CD4-positive, alpha-beta T cell (primary cell): ENCODE measurements around the gene ASPHD1. TPM values are rescaled to one million over a fixed set of nuclear protein-coding genes. Genes with fewer than 3 reads are reported as not detected.

ENCODE experiments used
- ATAC-seq: fragments of 200-7000 bp; cut with Tn5 transposase; one replicate; pipeline ENCODE4 v1.10.0; 2022; ENCODE audit warnings: mild to moderate bottlenecking; ENCODE audit not compliant: poor library complexity
- CTCF ChIA-PET: fragments of 350-600 bp; sonication (Branson Sonifier 250); formaldehyde crosslinking; loops from one replicate; lab custom pipeline; 2021; ENCODE audit warnings: antibody characterized with exemption, inconsistent platforms; lab: Charles Lee
- POLR2A ChIA-PET: fragments of 350-600 bp; sonication (Branson Sonifier 250); formaldehyde crosslinking; loops from one replicate; lab custom pipeline; 2021; ENCODE audit warnings: antibody characterized with exemption, inconsistent platforms; lab: Charles Lee
- DNase-seq, 14 experiments: peaks; one replicate each; pipeline ENCODE4 v3.0.0-alpha.2; 2013 to 2020; ENCODE audit warnings: mixed read lengths in 2 of 14
- H3K27ac ChIP-seq, 2 donors: one replicate each; pipeline versions ENCODE4 v1.5.1 to v1.7.0; 2013; ENCODE audit warnings: low read length in 2 of 2, low read depth in 1 of 2, mild to moderate bottlenecking in 1 of 2
- H3K27me3 ChIP-seq, 2 experiments: 1 replicate in 1 of 2; 2 replicates in 1 of 2; pipeline versions ENCODE4 v1.6.1 to v1.7.0; 2013; ENCODE audit warnings: low read length in 2 of 2, control low read depth in 1 of 2, mild to moderate bottlenecking in 1 of 2, moderate library complexity in 1 of 2; ENCODE audit not compliant: insufficient read depth in 2 of 2, control insufficient read depth in 1 of 2
- H3K36me3 ChIP-seq: one replicate; pipeline ENCODE4 v1.6.1; 2013; ENCODE audit warnings: low read length, control low read depth; ENCODE audit not compliant: insufficient read depth
- H3K4me1 ChIP-seq: one replicate; pipeline ENCODE4 v1.6.1; 2013; ENCODE audit warnings: low read length, control low read depth; ENCODE audit not compliant: insufficient read depth
- H3K4me3 ChIP-seq: one replicate; pipeline ENCODE4 v1.5.1; 2013; ENCODE audit warnings: mild to moderate bottlenecking, low read length, moderate library complexity
- H3K9me3 ChIP-seq, 2 experiments: 1 replicate in 1 of 2; 2 replicates in 1 of 2; pipeline versions ENCODE4 v1.6.1 to v1.7.0; 2013; ENCODE audit warnings: low read length in 2 of 2, mild to moderate bottlenecking in 2 of 2, control low read depth in 1 of 2, moderate library complexity in 1 of 2; ENCODE audit not compliant: control insufficient read depth in 1 of 2, insufficient read depth in 1 of 2
- H3K27ac Mint-ChIP-seq: one replicate; pipeline ENCODE4 v1.8.0; 2020; ENCODE audit warnings: mixed read lengths
- H3K27me3 Mint-ChIP-seq: one replicate; pipeline ENCODE4 v1.8.0; 2021; ENCODE audit warnings: mixed read lengths
- H3K36me3 Mint-ChIP-seq: one replicate; pipeline ENCODE4 v1.8.0; 2021; ENCODE audit warnings: low read depth, mixed read lengths
- H3K4me1 Mint-ChIP-seq: one replicate; pipeline ENCODE4 v1.8.0; 2021; ENCODE audit warnings: low read depth, mixed read lengths
- H3K4me3 Mint-ChIP-seq: one replicate; pipeline ENCODE4 v1.8.0; 2020; ENCODE audit warnings: mild to moderate bottlenecking, mixed read lengths
- H3K9me3 Mint-ChIP-seq: one replicate; pipeline ENCODE4 v1.8.0; 2020; ENCODE audit warnings: mixed read lengths
- intact Hi-C, 2 experiments: fragments of 100-400 bp; cut with DNase I in 1 of 2; cut with micrococcal nuclease in 1 of 2; formaldehyde crosslinking; loops; one replicate each; pipeline versions ENCODE4 v1.15.1 to v1.9.0; 2023 to 2025; cut with DNase I, micrococcal nuclease
- total RNA-seq, 174 experiments: library from RNA in 2 of 174; stranded (reverse) in 2 of 174; gene quantifications; one replicate each; pipeline ENCODE4 v1.2.3 and lab custom pipeline; 2021 to 2026
- TF ChIP-seq, protein P1 (sequence below): fragments of 200-600 bp; IDR thresholded peaks from one replicate; pipeline ENCODE4 v1.8.0; 2022; ENCODE audit warnings: antibody characterized with exemption, mild to moderate bottlenecking

Gene ASPHD1
- total RNA-seq, 2 experiments from 2014 or later, result not detected

DNA sequence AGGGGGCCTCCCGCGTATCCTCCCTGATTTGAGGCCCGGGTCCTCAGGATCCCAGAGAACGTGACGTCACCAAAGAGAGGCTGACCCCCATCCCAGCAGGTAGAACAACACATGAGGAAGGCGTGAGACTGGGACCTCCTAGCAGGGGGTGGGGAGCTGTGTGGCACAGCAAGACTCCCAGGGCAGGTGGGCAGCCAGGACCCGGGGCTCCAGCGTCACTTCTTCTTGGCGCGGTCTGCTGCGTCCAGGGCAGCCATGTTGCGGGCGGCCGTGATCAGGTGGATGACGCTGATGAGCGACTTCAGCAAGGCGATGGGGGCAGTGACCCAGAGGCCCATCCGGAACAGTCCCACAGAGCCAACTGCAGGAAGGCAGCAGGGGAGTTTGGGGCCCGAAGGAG lies 41.3 kb upstream of the ASPHD1 start:
- H3K4me1 Mint-ChIP-seq, result peaks cover 22% of the 10 kb centered on the region
- Histone ChIP-seq H3K36me3 (peaks cover 34% of the 10 kb centered on the region), H3K27ac (no peak overlapping the region), H3K4me1 (peaks cover 30% of the 10 kb centered on the region), H3K27me3 (no peaks in the 10 kb centered on the region), H3K9me3 (peaks cover 0 to 5% of the 10 kb centered on the region in 2 experiments), H3K4me3 (no peak overlapping the region)
- ChIA-PET CTCF (interaction anchor here (0.6 kb wide), 1 partner anchor 69 kb away, joined by 3 read pairs; no protein-coding TSS in a partner anchor), POLR2A (no interaction called here)
- TF ChIP-seq, protein P1, sequence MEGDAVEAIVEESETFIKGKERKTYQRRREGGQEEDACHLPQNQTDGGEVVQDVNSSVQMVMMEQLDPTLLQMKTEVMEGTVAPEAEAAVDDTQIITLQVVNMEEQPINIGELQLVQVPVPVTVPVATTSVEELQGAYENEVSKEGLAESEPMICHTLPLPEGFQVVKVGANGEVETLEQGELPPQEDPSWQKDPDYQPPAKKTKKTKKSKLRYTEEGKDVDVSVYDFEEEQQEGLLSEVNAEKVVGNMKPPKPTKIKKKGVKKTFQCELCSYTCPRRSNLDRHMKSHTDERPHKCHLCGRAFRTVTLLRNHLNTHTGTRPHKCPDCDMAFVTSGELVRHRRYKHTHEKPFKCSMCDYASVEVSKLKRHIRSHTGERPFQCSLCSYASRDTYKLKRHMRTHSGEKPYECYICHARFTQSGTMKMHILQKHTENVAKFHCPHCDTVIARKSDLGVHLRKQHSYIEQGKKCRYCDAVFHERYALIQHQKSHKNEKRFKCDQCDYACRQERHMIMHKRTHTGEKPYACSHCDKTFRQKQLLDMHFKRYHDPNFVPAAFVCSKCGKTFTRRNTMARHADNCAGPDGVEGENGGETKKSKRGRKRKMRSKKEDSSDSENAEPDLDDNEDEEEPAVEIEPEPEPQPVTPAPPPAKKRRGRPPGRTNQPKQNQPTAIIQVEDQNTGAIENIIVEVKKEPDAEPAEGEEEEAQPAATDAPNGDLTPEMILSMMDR, result no peak
- DNase-seq, result no peak
- no peak for ATAC-seq
- H3K4me3 Mint-ChIP-seq, result no peak overlapping the region
- no peaks in the 10 kb centered on the region for H3K27me3 Mint-ChIP-seq
- no peaks in the 10 kb centered on the region for H3K9me3 Mint-ChIP-seq
- intact Hi-C loops, result no loop called here
- H3K36me3 Mint-ChIP-seq, result peaks cover 50% of the 10 kb centered on the region
- H3K27ac Mint-ChIP-seq, result no peak overlapping the region

GRCh38 chr16:29860218-29860617 lies 40.1 kb upstream of the ASPHD1 start:
- H3K36me3 Mint-ChIP-seq, result peaks cover 50% of the 10 kb centered on the region
- no peak overlapping the region for H3K27ac ChIP-seq
- no peaks in the 10 kb centered on the region for H3K27me3 Mint-ChIP-seq
- H3K27me3 ChIP-seq, result no peaks in the 10 kb centered on the region
- peaks cover 0 to 5% of the 10 kb centered on the region in 2 experiments for H3K9me3 ChIP-seq
- no peaks in the 10 kb centered on the region for H3K9me3 Mint-ChIP-seq
- peaks cover 22% of the 10 kb centered on the region for H3K4me1 Mint-ChIP-seq
- peak overlapping the region; percentile 95 for H3K4me3 Mint-ChIP-seq
- peak overlapping the region; percentile 40 for H3K27ac Mint-ChIP-seq
- H3K4me1 ChIP-seq, result peaks cover 30% of the 10 kb centered on the region
- DNase-seq (no peak), ATAC-seq (no peak)
- intact Hi-C loops, result loop anchor here in 1 of 2 experiments (5.0 kb wide), 2 partner anchors 33 to 137 kb away; partner anchors contain the start of genes HIRIP3 and INO80E
- ChIA-PET CTCF (interaction anchor here (1.0 kb wide), 1 partner anchor 54 kb away, joined by 3 read pairs; the partner anchor contains the start of gene MAZ), POLR2A (no interaction called here)
- H3K36me3 ChIP-seq, result peaks cover 34% of the 10 kb centered on the region
- TF ChIP-seq, protein P1, result no peak
- H3K4me3 ChIP-seq, result no peak overlapping the region

DNA sequence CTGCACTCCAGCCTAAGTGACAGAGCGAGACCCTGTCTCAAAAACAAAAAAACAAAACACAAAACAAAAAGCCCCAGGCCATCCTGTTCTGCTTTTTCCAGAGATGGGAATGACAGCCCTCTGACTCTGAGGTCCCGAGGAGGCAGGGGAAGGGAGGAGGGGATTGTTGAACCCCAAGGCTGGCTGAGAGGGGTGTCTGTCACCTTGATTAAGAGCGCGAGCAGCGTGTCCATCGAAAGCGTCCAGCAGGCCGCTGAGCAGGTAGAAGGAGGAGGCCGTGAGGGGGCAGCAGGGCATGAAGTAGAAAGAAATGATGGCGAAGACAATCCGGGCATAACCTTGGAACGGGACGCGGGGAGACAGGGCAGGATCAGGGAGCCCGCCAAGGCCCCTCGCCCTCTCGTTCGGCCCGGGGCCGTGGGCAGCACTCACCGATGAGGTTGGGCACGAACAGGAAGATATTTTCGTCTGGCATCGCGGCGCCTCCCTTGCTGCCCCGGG lies 37.9 kb upstream of the ASPHD1 start:
- peaks cover 0 to 5% of the 10 kb centered on the region in 2 experiments for H3K9me3 ChIP-seq
- Mint-ChIP-seq H3K9me3 (no peaks in the 10 kb centered on the region), H3K4me3 (peak overlapping the region; percentile 95), H3K27me3 (no peaks in the 10 kb centered on the region), H3K36me3 (peaks cover 46% of the 10 kb centered on the region), H3K27ac (peak overlapping the region; percentile 95), H3K4me1 (peaks cover 22% of the 10 kb centered on the region)
- intact Hi-C loops, result loop anchor here (2.0 to 5.0 kb wide), 3 partner anchors 35 to 135 kb away; partner anchors contain the start of genes HIRIP3 (in 1 of the 2) and INO80E (in 1 of the 2)
- no peak for DNase-seq
- POLR2A ChIA-PET, result interaction anchor here (1.0 to 2.5 kb wide), 10 partner anchors 14 to 110 kb away, joined by 3 to 16 read pairs (median 7); partner anchors contain the start of genes KCTD13, KIF22, MAZ and MVP
- ATAC-seq, result no peak
- CTCF ChIA-PET, result interaction anchor here (1.0 to 2.3 kb wide), 7 partner anchors 14 to 162 kb away, joined by 3 to 11 read pairs (median 3); partner anchors contain the start of gene PAGR1
- TF ChIP-seq, protein P1, result no peak
- peak overlapping the region; percentile 76 for H3K4me3 ChIP-seq
- H3K36me3 ChIP-seq, result peaks cover 34% of the 10 kb centered on the region
- peak overlapping the region in 1 of 2 donors; percentile 87 for H3K27ac ChIP-seq
- peaks cover 30% of the 10 kb centered on the region for H3K4me1 ChIP-seq
- H3K27me3 ChIP-seq, result no peaks in the 10 kb centered on the region
